GM19395 (cell line): Measurements from ENCODE around the gene STK17A.
"Not testable (repeated sequence)": the region's sequence is repeated elsewhere in the genome, so short reads cannot be mapped to it uniquely, and the experiment has no call there.

Experiments
- ATAC-seq: cut with Tn5 transposase; IDR thresholded peaks from one replicate; pipeline ENCODE4 v1.9.1; 2021; ENCODE audit warnings: mild to moderate bottlenecking, moderate library complexity; ENCODE audit not compliant: unreplicated experiment

The STK17A gene

DNA sequence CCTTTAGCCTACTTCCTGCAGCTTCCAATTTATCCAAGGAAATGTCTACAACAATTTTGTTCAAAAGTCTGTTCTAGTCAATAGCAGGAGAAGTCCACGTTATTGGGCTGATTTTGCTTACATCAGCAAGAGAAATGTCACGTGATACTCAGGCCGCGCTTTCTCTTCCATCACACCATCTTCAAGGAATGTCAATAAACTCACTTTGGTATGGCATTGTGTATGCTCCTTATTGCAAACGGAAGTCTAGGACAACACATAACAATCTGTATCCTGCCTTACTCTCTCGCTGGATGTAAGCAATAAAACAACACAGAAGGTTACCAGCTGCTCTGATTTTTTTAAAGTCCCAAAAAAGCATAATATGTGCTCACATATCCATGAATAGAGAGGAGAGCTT, 17.1 kb upstream of the STK17A start:
- ATAC-seq: no peak

DNA sequence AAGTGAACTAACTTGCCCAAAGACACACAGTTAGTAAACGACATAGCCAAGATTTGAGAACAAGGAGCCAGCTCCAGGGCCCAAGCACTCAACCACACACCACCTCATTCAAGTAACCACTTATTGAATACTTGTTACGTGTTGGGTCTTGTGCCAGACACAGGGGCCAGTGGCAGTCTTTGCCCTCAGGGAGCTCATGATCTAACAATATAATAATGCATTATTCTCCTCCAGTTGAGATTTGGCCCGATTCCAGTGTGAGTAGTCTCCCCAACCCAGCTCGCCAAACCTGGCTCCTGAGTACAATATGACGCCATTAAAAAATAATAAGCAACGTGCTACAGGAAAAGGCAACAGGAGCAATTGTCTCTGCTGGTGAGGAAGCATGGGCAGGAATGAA, 14.4 kb upstream of the STK17A start:
- ATAC-seq: no peak

DNA sequence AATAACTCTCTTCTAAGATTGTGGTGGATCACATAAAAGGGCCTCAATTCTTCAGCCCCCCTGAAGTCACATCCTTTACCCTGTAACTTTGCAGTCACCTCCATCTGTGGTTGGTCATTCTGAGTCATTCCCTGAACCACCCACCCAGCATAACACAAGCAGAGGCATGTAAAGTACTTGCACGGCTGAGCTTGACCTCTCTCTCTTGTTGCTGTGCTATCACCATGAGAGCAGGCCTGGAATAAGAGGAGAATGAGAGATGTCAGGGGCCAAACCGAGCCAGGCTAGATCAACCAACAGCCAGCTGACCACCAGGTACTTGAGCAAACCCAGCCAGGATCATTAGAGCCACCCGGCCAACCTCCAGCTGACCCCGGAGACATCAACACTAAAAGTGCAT, 13.5 kb upstream of the STK17A start:
- ATAC-seq: peak; percentile 67

GRCh38 chr7:43570688-43571365, 12.1 kb upstream of the STK17A start:
- peak; percentile 72 for ATAC-seq

GRCh38 chr7:43572516-43573049, 10.3 kb upstream of the STK17A start:
- no peak for ATAC-seq

DNA sequence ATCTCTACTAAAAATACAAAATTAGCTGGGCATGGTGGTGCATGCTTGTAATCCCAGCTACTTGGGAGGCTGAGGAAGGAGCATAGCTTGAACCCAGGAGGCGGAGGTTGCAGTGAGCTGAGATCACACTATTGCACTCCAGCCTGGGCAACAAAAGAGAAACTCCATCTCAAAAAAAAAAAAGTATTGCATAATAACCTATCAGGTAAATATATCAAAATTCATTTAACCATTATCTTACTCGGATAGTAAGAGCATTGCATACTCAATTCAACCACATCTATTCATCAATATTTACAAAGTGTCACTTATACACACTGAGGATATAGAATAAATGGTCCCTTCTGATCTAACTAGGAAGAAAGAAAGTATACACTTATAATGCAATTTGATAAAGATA, 9.1 kb upstream of the STK17A start:
- not testable (repeated sequence) for ATAC-seq

DNA sequence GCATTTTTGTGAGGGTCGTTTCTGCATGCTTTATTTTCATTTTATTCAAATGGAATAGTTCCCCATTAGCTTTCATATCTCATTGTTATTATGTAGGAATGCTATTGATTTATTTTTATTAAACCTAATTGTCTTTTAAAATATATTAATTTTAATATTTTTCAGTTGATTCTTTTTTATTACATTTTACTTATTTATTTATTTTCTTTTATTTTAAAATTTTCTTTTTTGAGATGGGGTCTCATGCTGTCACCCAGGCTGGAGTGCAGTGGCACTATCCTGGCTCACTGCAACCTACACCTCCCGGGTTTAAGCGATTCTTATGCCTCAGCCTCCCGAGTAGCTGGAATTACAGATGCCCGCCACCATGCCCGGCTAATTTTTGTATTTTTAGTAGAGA, 7.4 kb upstream of the STK17A start:
- ATAC-seq: no peak

DNA sequence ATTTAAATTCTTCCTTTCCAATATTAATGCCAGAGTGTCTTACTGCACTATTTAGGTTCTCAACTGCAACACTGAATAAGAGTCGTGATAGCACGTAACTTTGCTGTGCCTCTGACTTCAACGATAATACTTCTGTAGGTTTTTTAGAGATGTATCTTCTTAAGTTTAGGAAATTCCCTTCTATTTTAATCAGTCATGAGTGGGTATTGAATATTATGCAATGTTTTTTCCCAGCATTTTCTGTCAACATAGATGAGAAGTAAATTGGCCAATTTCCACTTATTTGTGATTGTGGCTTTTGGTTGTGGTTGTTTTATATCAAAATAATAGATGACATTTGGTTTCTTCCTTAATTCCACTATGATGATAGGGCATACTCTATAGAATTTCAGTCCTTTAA, 6.7 kb upstream of the STK17A start:
- ATAC-seq: no peak

DNA sequence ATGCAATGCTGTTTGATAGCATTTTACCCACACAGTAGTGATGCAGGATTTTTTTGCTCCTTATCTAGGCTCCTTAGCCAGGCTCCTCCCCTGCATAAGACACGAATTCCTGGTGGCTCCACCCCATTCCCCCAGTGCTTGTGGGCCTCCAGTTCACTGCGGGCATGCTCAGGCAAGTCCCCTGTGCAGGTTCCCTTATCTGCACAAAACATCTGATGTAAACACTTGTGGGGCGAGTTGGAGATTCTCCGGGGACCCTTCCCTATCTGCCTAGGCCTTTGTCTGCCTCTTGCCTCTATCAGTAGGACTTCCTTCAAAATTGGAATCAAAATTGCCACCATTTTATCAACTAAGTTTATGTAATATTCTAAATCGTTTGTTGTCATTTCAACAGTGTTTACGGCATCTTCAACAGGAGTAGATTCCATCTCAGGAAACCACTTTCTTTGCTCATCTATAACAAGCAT, 5.4 kb upstream of the STK17A start:
- no peak for ATAC-seq

GRCh38 chr7:43583424-43584194, 701 bp downstream of the STK17A start:
- ATAC-seq: peak; percentile 24

GRCh38 chr7:43584195-43584586, 1.3 kb downstream of the STK17A start:
- no peak for ATAC-seq

DNA sequence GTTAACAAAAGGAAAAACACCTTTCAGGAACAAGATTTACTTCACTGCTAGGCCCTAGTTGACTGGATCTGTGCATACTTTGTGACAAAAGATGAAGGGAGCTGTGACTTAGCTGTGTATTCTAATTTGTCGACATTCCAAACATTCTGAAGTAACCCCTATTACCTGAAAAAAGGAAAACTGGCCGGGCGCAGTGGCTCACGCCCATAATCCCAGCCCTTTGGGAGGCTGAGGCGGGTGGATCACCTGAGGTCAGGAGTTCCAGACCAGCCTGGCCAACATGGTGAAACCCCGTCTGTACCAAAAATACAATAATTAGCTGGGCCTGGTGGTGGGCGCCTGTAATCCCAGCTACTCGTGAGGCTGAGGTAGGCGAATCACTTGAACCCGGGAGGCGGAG, 1.8 kb downstream of the STK17A start:
- not testable (repeated sequence) for ATAC-seq

GRCh38 chr7:43585562-43585961, 2.7 kb downstream of the STK17A start:
- ATAC-seq: no peak

GRCh38 chr7:43586251-43586900, 3.5 kb downstream of the STK17A start:
- ATAC-seq: no peak

GRCh38 chr7:43588477-43589132, 5.7 kb downstream of the STK17A start:
- ATAC-seq: no peak

- ATAC-seq: no peak
Measured at GRCh38 chr7:43589133-43589478, 6.2 kb downstream of the STK17A start.

DNA sequence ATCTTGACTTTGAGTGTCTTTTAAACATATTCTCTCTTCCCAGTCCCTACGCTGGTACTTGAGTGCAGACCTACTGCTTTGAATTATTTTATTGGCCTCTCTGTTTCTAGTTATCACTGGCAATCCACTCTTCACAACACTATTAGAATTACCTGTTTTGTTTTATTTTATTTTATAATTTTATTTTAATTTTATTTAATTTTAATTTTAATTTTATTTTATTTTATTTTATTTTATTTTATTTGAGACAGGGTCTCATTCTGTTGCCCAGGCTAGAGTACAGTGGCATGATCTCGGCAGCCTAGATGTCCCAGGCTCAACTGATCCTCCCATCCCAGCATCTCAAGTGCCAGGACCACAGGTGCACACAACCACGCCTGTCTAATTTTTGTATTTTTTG, 6.8 kb downstream of the STK17A start:
- no peak for ATAC-seq

- peak; percentile 78 for ATAC-seq
Measured at GRCh38 chr7:43590862-43591557, 8.1 kb downstream of the STK17A start.

DNA sequence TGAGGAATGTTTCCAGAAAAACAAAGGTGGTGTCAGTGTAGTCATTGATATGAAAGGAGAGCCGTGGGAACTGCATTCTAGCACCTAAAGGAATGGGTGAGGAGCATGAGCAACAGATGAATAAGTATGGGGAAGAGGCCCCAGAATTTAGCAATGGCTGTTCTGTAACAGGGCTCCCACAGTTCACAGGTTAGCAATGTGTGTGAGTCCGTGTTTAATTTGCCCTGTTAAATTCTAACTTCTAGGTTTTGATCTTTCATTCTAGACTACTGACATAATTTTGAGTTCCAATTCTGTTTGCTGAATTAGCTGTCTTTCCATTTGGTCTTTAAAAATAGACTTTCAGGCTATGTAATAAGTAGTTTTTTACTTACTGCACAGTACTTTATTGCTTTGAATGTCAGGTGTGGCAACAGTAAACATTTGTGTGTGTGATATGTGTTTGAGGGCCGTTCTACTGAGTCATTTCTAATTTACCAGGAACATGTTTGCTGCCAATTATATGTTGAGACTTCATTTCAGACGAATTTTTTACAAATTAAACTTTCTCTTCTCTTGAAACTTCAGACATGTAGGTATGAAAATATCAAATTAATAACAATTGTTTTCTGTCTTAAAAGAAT, 8.8 kb downstream of the STK17A start:
- peak; percentile 30 for ATAC-seq

GRCh38 chr7:43592326-43592725, 9.4 kb downstream of the STK17A start:
- no peak for ATAC-seq
